ENCODE results near the gene NEBL.

DNA sequence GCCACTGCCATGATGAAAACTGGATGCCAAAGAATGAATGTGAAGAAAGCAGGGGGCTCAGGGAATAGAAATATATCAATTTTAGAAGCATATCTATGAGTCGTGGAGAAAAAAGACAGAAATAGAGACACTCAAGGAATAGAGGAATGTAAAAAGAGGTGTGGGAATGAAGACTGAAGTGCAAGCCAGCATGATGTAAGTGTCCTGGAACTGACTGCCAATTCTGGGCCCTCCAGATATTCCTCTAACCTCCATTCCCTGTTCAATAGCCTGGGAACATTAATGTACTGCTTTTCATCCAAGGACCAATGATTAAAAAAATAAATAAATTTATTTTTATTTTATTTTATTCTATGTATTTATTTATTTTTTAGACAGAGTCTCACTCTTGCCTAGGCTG, 40.6 kb downstream of the NEBL start:
- TF ChIP-seq, protein P1, sequence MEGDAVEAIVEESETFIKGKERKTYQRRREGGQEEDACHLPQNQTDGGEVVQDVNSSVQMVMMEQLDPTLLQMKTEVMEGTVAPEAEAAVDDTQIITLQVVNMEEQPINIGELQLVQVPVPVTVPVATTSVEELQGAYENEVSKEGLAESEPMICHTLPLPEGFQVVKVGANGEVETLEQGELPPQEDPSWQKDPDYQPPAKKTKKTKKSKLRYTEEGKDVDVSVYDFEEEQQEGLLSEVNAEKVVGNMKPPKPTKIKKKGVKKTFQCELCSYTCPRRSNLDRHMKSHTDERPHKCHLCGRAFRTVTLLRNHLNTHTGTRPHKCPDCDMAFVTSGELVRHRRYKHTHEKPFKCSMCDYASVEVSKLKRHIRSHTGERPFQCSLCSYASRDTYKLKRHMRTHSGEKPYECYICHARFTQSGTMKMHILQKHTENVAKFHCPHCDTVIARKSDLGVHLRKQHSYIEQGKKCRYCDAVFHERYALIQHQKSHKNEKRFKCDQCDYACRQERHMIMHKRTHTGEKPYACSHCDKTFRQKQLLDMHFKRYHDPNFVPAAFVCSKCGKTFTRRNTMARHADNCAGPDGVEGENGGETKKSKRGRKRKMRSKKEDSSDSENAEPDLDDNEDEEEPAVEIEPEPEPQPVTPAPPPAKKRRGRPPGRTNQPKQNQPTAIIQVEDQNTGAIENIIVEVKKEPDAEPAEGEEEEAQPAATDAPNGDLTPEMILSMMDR (conservative IDR thresholded peaks at IDR 0.05 in 1 of 2, IDR thresholded peaks at IDR 0.05 in 1 of 2; ENCODE audit: extremely low read depth in 1 of 2, insufficient read depth in 1 of 2, low read depth in 1 of 2, low read length in 2 of 2): no peak
- TF ChIP-seq EZH2 (IDR thresholded peaks at IDR 0.05; ENCODE audit: borderline replicate concordance, low read length): no peak
